Activated T-cell treated with anti-CD3 and anti-CD28 coated beads, Interleukin-2, amount 50 U/mL, for 48 hours (primary cell): ENCODE data around the gene PPID.
"Not testable (repeated sequence)": the region's sequence is repeated elsewhere in the genome, so short reads cannot be mapped to it uniquely, and the experiment has no call there.

Experiments
- DNase-seq, 2 experiments: peaks; one replicate each; pipeline ENCODE4 v3.0.0-alpha.2; 2020

The PPID gene

DNA sequence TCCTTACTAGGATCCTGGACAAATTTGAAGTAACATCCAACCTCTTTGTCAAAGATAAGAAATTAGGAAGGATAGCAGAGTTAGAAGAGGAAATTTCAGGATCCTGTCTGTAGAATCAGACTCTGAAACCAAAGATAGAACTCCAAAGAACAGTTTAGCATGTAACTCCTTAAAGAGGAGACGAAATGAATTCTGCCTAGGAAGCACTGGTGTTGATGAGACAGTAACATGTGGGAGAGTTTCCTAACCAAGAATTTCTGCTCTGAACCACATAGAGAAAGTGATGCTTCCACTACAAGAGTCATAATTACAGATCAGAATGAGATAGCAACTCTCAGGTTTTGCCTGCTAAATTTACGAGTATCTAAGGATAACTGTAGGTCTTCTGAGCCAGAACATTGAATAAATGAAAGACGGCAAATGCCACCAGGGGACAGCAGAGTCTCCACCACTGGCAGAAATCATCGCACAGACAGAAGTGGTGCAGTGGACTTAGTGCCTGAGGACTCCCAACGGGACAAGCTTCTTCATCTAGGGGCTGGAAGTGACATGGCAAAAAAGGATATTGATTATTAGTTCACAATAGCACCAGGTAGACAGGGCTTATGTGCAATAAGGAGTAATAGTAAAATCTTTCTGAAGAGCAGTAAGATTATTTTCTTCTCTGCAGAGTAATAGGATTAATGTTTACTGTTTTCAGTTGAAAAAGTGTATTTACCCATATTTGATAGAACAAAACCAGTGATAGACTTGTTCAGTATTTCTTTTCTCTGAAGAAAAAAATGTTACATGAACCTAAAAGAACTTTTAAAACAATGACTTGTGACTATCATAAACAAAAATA lies 6.7 kb upstream of the PPID start:
- peak; percentile 58 to 66 for DNase-seq

- no peak for DNase-seq
Measured at GRCh38 chr4:158728236-158728635, 5.0 kb upstream of the PPID start.

- no peak for DNase-seq
Measured at GRCh38 chr4:158726633-158727032, 3.4 kb upstream of the PPID start.

GRCh38 chr4:158724637-158725036 lies 1.4 kb upstream of the PPID start:
- DNase-seq, result no peak

- DNase-seq, result peak; percentile 32 to 35
Measured at GRCh38 chr4:158722291-158722916, 792 bp downstream of the PPID start.

- DNase-seq, result no peak
Measured at GRCh38 chr4:158721680-158722079, 1.5 kb downstream of the PPID start.

DNA sequence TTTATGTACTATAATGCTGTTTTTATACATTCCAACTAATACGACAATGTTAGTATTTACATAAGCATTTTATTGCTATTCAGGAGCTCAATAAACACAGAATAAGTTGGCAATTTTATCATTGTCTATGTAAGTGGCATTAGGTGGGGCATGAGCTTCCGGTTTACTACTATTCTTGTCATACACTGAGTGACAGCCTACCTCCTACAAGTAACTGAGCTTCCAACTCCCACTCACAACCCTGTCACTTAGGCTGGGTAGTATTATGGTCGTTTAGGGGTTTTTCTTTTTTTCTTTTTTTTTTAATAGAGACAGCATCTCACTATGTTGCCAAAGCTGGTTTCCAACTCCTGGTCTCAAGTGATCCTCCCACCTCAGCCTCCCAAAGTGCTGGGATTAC lies 7.4 kb downstream of the PPID start:
- no peak for DNase-seq

GRCh38 chr4:158714937-158715336 lies 8.3 kb downstream of the PPID start:
- DNase-seq, result no peak

DNA sequence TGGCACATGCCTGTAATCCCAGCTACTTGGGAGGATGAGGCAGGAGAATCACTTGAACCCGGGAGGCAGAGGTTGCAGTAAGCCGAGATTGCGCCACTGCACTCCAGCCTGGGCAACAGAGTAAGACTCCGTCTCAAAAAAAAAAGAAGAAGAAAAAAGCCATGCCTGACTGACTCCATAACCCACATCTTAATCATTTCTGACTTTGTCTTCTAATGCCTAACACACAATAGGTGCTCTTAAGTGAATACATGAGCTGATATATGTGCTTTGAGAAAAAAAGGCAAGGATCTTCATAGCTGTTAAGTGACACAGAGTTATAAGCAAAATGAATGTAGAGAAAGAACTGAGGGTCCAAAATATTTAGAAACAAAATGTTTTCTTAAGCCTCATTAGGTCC lies 10.6 kb downstream of the PPID start:
- DNase-seq, result not testable (repeated sequence)

- no peak for DNase-seq
Measured at GRCh38 chr4:158710814-158711213, 12.4 kb downstream of the PPID start.

DNA sequence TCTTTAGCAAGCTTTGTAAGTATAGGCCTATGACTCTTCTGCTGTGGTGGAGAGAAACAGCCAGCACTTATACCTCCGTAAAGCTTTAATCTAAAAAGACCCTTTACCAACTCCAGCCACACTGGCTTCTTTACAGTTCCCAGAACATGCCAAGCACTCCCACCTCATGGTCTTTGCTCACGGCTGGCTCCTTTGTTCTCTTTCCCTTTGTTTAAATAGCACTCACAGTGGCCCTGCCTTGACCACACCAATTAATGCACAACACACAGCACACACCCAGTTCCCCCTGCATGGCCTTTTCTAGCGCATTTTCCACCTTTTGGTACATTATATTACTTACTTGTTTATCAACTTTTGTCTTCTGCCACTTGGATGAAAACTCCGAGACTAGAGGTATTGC lies 18.9 kb downstream of the PPID start:
- no peak for DNase-seq

GRCh38 chr4:158688813-158689212 lies 34.4 kb downstream of the PPID start:
- DNase-seq, result no peak

DNA sequence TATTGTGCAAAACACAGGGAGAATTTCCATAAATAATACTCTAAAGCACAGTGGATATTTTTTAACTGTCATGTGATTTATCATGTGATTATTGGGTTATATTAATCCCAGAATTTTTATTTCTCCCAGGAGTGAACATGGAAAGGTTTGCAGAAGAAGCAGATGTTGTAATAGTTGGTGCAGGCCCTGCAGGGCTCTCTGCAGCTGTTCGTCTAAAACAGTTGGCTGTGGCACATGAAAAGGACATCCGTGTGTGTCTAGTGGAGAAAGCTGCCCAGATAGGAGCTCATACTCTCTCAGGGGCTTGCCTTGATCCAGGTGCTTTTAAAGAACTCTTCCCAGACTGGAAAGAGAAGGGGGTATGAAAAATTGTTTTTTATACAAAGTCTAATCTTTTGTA lies 41.1 kb downstream of the PPID start:
- no peak for DNase-seq

DNA sequence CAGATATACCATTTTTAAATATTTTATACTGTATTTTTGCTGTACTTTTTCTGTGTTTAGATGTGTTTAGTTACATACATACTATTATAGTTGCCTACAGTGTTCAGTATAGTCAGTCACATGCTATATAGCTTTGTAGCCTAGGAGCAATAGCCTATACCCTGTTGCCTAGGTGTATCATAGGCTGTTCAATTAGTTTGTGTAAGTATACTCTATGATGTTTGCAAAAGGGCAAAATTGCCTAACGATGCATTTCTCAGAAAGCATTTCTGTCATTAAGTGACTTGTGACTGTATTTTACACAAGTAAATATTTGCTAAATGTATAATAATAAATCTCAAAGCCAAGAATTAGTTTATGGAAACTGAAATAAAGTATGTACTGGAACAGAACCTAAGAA lies 41.6 kb downstream of the PPID start:
- DNase-seq, result no peak

DNA sequence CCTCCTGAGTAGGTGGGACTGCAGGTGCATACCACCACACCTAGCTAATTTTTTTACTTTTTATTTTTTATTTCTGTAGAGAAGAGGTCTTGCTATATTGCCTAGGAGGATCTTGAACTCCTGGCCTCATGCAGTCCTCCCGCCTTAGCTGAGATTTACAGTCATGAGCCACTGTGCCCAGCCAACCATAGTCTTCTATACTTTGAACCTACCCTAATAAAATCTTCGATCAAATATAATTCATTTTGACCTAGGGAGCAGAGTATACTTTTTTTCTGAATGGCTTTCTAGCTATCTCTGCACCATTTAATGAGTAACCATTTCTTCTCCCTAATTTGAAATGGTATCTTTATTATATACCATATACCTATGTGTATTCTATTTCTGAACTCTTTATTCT lies 44.4 kb downstream of the PPID start:
- DNase-seq, result no peak

DNA sequence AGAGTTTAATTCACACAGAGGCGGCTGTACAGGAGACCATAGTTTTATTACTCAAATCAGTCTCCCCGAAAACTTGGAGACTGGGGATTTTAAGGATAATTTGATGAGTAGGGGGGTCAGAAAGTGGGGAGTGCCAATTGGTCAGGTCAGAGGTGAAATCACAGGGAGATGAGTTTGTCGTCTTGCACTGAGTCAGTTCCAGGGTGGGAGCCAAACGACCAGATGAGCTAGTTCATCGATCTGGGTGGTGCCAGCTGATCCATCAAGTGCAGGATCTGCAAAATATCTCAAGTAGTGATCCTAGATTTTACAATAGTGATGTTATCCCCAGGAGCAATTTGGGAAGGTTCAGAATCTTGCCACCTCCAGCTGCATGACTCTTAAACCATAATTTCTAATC lies 47.1 kb downstream of the PPID start:
- no peak for DNase-seq

DNA sequence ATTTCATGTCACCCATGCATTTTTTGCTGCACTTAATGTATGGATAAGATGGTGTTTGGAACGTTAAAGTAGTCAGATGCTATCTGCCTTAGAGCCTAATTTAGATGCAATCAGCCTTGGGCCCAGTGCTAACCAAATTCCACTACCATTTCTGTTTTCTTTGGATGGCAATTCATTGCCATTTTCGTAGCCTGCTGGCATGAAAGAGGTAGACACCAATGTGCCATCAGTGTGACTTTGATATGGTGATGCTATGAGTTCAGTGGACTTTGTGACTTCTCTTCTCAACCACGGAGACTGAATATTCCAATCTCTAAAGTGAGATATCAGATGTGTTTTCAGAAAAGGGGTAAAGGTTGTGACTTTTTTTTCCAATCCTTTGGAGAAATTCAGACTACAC lies 49.6 kb downstream of the PPID start:
- DNase-seq, result no peak

- peak; percentile 98 for DNase-seq
Measured at GRCh38 chr4:158671915-158672806, 51.0 kb downstream of the PPID start, which contains the start of gene ETFDH. Gene ETFDH (plus strand): TSS chr4:158672296. CDS start chr4:158672457, 161 bp downstream.

GRCh38 chr4:158671665-158671914 lies 51.6 kb downstream of the PPID start, which contains the start of gene C4orf46:
Gene C4orf46 (minus strand): TSS chr4:158671887. CDS start chr4:158671801, 86 bp downstream.
- DNase-seq, result no peak

DNA sequence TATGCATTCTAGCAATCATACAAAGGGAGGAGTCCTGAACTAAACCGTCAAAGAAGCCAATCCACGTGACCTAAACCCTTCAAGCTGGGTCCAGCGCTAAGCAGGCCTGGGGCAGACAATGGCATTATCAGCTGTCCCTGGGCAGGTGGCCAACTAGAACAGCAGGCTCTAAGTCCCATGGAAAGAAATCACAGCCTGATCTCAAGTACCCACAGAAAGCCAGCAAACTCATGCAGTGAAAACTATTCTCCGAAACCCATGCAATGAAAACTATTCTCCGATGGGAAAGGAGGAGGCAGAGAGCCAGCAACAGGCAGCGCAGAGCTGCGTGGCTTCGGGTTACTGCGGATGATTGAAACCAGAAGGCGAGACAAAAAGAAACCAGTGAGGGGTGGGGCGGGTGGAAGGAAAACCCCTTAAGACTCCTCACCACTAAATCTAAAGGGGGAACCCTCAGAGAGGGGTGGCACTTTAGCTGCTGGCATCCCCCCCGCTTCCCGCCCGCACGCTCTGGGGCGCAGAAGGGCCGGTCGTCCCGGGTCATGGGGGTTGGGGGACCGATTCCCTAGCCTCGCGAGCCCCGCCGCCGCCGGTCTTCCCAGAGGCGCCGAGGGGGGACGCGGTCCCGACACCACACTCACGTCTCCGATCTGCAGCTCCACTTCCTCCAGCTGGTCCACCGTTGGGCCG lies 52.1 kb downstream of the PPID start:
- peak; percentile 77 for DNase-seq

- DNase-seq, result no peak
Measured at GRCh38 chr4:158669310-158669709, 53.9 kb downstream of the PPID start.

DNA sequence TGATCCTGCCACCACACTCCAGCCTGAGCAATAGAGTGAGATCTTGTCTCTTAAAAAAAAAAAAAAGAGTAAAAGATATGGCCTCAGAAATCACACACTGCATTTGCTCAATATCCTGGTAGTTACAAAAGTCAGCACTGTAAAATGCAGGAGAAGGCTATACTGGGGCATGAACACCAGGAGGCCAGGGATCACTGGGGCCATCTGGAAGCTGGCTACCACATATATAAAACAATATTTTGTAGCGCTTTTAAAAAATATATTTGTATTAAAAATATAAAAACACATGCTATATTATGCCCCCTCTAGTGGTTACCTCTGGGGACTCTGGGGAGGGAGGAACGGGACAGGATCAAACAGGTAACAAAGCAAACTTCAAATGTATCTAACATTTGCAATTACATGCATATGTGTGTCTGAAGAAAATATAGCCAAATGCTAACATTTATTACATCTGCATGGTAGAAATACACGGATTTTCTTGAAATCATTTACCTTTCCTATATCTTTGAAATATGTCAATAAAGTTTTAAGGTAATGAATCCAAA lies 55.5 kb downstream of the PPID start:
- DNase-seq, result no peak

- DNase-seq, result no peak
Measured at GRCh38 chr4:158666892-158667291, 56.3 kb downstream of the PPID start.
